Breast epithelium (tissue), 4 donors: ENCODE data around the gene STOML3. TPM values are rescaled to one million over a fixed set of nuclear protein-coding genes. Genes with fewer than 3 reads are reported as not detected.
"Not testable (repeated sequence)": the region's sequence is repeated elsewhere in the genome, so short reads cannot be mapped to it uniquely, and the experiment has no call there.

Experiments used
- DNase-seq, 2 donors: peaks; one replicate each; pipeline ENCODE4 v3.0.0-alpha.2; 2019; ENCODE audit warnings: low spot score in 2 of 2
- H3K27ac ChIP-seq, 2 donors: fragments of 200-600 bp; sonication (generic) in 1 of 2; one replicate each; pipeline ENCODE4 v1.5.1; 2016 to 2019; ENCODE audit warnings: mild to moderate bottlenecking in 1 of 2
- H3K27me3 ChIP-seq, 2 donors: fragments of 200-600 bp; sonication (generic) in 1 of 2; one replicate each; pipeline versions ENCODE4 v1.5.1 to v1.6.0; 2017 to 2019; ENCODE audit warnings: control low read depth in 1 of 2, mild to moderate bottlenecking in 1 of 2
- H3K36me3 ChIP-seq: fragments of 200-600 bp; one replicate; pipeline ENCODE4 v1.5.1; 2019
- H3K4me1 ChIP-seq, 2 donors: fragments of 200-600 bp; sonication (generic); one replicate each; pipeline ENCODE4 v1.5.1; 2016 to 2019; ENCODE audit warnings: control low read depth in 1 of 2
- H3K4me3 ChIP-seq, 3 donors: fragments of 200-600 bp; sonication (generic); 1 replicate in 2 of 3; 2 replicates in 1 of 3; pipeline ENCODE4 v1.5.1; 2016 to 2019; ENCODE audit warnings: mild to moderate bottlenecking in 3 of 3, moderate library complexity in 2 of 3
- H3K9me3 ChIP-seq, 2 donors: fragments of 200-600 bp; sonication (generic) in 1 of 2; one replicate each; pipeline ENCODE4 v1.5.1; 2016 to 2019; ENCODE audit warnings: control low read depth in 1 of 2
- POLR2A ChIP-seq: fragments of 450-650 bp; IDR thresholded peaks from one replicate; pipeline ENCODE4 v1.6.1; 2016; ENCODE audit warnings: antibody characterized with exemption, mild to moderate bottlenecking, moderate library complexity
- POLR2AphosphoS5 ChIP-seq, 3 donors: sonication (generic); formaldehyde crosslinking; IDR thresholded peaks; one replicate each; pipeline ENCODE4 v1.6.1; 2017; ENCODE audit warnings: antibody characterized with exemption in 3 of 3
- intact Hi-C: fragments of 100-400 bp; cut with DNase I; formaldehyde crosslinking; loops from one replicate; pipeline ENCODE4 v1.15.1; 2023; ENCODE audit warnings: low total_unique reads
- total RNA-seq, 3 donors: library from RNA; depleted of rRNA; stranded (reverse); fragments of >200 nt; gene quantifications; one replicate each; pipeline ENCODE4 v1.1.0, GENCODE V29; 2016
- TF ChIP-seq, protein P1 (sequence below), 3 donors: fragments of 450-650 bp; IDR thresholded peaks; one replicate each; pipeline ENCODE4 v1.5.1; 2016 to 2017; ENCODE audit warnings: antibody characterized with exemption in 3 of 3, mild to moderate bottlenecking in 3 of 3, moderate library complexity in 3 of 3

The STOML3 gene
- total RNA-seq, 3 donors from 2014 or later, result not detected

DNA sequence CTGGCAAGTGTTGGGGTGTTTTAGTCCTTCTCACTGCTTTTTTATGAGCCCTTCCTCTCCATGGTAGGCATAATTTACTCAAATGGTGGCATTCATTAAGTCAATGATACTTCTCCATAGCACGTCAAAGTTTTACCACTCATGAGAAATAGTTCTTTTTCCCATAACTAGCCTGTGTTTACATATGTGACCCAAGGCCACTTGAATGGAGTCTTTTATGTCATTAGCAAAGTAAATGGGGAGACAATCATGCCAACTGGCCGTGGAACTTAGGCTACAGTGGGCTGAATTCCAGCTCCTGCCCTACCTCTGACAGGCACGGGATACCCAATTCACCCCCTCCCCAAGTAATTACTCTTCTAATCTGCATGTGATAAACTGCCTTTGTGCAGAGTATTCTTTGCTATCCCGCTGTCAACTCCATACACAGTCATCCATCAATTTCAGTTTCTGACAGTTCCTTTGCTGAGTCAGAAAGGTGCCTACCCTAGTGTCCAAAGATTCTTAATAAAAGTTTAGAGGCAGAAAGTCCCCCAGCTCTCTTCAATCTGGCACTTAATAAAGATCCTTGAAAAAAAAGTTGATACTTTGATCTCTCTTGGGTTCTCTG lies 30.3 kb upstream of the STOML3 start:
- TF ChIP-seq POLR2AphosphoS5 (IDR thresholded peaks at IDR 0.05), result no peak
- TF ChIP-seq, protein P1, sequence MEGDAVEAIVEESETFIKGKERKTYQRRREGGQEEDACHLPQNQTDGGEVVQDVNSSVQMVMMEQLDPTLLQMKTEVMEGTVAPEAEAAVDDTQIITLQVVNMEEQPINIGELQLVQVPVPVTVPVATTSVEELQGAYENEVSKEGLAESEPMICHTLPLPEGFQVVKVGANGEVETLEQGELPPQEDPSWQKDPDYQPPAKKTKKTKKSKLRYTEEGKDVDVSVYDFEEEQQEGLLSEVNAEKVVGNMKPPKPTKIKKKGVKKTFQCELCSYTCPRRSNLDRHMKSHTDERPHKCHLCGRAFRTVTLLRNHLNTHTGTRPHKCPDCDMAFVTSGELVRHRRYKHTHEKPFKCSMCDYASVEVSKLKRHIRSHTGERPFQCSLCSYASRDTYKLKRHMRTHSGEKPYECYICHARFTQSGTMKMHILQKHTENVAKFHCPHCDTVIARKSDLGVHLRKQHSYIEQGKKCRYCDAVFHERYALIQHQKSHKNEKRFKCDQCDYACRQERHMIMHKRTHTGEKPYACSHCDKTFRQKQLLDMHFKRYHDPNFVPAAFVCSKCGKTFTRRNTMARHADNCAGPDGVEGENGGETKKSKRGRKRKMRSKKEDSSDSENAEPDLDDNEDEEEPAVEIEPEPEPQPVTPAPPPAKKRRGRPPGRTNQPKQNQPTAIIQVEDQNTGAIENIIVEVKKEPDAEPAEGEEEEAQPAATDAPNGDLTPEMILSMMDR (IDR thresholded peaks at IDR 0.05), result no peak
- TF ChIP-seq POLR2A, result no peak
- H3K36me3 ChIP-seq, result no peaks in the 10 kb centered on the region
- DNase-seq, result no peak
- H3K4me1 ChIP-seq, result no peaks in the 10 kb centered on the region
- no peak overlapping the region for H3K27ac ChIP-seq
- H3K4me3 ChIP-seq, result no peak overlapping the region
- H3K27me3 ChIP-seq, result no peaks in the 10 kb centered on the region
- intact Hi-C loops, result no loop called here
- no peaks in the 10 kb centered on the region for H3K9me3 ChIP-seq

DNA sequence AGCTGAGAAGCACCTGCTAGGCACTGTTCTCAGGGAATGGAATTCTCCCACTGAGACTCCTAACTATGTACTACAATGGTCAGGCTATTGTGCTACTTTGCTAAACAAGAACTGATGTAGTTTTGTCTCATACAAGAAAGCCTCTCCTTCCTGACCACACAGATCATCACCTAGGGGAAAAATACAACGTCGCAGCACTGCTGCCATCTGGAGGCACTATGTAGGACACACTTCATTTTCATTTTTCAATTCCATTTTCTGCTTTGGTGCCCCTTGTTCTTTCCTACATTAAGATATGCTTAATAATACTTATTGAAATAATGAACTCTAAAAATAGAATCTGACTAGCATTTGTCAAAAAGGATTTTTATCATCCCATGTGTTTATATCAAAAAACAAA lies 26.2 kb upstream of the STOML3 start:
- Histone ChIP-seq H3K27me3 (no peaks in the 10 kb centered on the region), H3K4me3 (no peak overlapping the region), H3K36me3 (peaks cover 8% of the 10 kb centered on the region), H3K4me1 (no peaks in the 10 kb centered on the region), H3K27ac (no peak overlapping the region), H3K9me3 (no peaks in the 10 kb centered on the region)
- intact Hi-C loops, result no loop called here
- TF ChIP-seq, protein P1 (IDR thresholded peaks at IDR 0.05), result peak in 1 of 3 donors; percentile 19
- TF ChIP-seq POLR2A (no peak), POLR2AphosphoS5 (IDR thresholded peaks at IDR 0.05) (no peak)
- DNase-seq, result no peak

DNA sequence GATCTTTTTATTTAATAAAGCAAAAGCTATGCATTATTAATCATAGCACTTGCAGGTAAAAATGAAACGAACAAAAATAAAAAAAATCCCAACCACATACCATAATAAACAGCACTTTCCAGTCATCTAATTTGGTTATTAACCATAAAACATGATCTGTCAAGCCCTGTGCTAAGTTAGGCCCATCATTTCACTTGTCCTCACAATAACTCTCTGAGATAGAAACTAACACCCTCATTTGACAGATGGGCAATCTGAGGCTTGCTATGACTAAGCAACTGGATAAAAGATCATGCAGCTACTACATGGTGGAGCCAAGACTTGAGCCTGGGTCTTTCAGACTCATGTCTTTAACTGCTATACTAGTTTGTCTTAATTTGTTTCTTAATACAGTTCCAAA lies 25.5 kb upstream of the STOML3 start:
- intact Hi-C loops, result no loop called here
- H3K4me1 ChIP-seq, result no peaks in the 10 kb centered on the region
- H3K27ac ChIP-seq, result no peak overlapping the region
- peaks cover 10% of the 10 kb centered on the region for H3K36me3 ChIP-seq
- no peak for DNase-seq
- H3K9me3 ChIP-seq, result no peaks in the 10 kb centered on the region
- no peak overlapping the region for H3K4me3 ChIP-seq
- no peaks in the 10 kb centered on the region for H3K27me3 ChIP-seq
- no peak for TF ChIP-seq POLR2AphosphoS5 (IDR thresholded peaks at IDR 0.05)
- TF ChIP-seq, protein P1 (IDR thresholded peaks at IDR 0.05), result no peak
- TF ChIP-seq POLR2A, result no peak

DNA sequence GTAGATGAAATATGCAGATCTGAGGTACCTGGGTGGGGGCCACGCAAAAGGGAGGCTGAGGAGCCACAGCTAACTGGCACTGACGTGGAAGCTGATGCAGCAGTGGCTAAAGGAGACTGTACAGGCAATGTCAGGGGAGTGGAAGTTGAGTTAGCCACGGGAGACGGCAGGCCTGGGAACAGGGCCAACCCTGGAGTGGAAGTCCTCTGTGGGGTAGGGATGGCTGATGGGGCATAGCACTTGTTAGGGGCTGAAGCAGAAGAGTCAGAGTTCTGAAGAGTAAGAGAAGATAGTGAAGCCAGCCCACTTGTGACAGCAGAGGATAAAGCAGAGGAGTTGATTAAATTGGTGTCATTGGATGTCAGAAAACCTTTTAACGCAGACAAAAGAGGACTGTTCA lies 22.8 kb upstream of the STOML3 start:
- intact Hi-C loops, result no loop called here
- H3K27ac ChIP-seq, result no peak overlapping the region
- H3K27me3 ChIP-seq, result no peaks in the 10 kb centered on the region
- no peaks in the 10 kb centered on the region for H3K9me3 ChIP-seq
- no peaks in the 10 kb centered on the region for H3K4me1 ChIP-seq
- peaks cover 10% of the 10 kb centered on the region for H3K36me3 ChIP-seq
- DNase-seq, result no peak
- TF ChIP-seq POLR2A (no peak), POLR2AphosphoS5 (IDR thresholded peaks at IDR 0.05) (no peak)
- TF ChIP-seq, protein P1 (IDR thresholded peaks at IDR 0.05), result no peak
- no peak overlapping the region for H3K4me3 ChIP-seq

DNA sequence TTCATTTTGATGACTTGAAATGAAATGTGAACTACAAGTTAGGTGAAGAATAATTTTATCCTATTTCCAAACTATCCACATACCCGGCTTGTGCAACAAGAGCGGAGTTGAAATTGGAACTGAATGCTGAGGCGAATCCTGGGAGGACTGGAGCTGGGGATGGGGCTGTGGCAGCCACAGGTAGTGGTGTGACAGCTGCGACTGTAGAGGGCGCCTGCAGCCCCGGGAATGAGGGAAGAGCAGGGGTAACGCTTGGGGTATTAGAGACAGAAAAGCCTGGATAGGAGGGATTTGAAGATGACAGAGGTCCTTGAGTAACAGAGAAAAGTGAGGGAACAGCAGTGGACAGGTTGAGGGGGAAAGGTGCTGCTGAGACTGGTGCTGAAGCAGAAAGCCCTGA lies 22.0 kb upstream of the STOML3 start:
- H3K9me3 ChIP-seq, result no peaks in the 10 kb centered on the region
- TF ChIP-seq POLR2AphosphoS5 (IDR thresholded peaks at IDR 0.05) (no peak), POLR2A (no peak)
- TF ChIP-seq, protein P1 (IDR thresholded peaks at IDR 0.05), result no peak
- no peak for DNase-seq
- peaks cover 10% of the 10 kb centered on the region for H3K36me3 ChIP-seq
- H3K4me1 ChIP-seq, result no peaks in the 10 kb centered on the region
- H3K27ac ChIP-seq, result no peak overlapping the region
- no peak overlapping the region for H3K4me3 ChIP-seq
- intact Hi-C loops, result no loop called here
- no peaks in the 10 kb centered on the region for H3K27me3 ChIP-seq

DNA sequence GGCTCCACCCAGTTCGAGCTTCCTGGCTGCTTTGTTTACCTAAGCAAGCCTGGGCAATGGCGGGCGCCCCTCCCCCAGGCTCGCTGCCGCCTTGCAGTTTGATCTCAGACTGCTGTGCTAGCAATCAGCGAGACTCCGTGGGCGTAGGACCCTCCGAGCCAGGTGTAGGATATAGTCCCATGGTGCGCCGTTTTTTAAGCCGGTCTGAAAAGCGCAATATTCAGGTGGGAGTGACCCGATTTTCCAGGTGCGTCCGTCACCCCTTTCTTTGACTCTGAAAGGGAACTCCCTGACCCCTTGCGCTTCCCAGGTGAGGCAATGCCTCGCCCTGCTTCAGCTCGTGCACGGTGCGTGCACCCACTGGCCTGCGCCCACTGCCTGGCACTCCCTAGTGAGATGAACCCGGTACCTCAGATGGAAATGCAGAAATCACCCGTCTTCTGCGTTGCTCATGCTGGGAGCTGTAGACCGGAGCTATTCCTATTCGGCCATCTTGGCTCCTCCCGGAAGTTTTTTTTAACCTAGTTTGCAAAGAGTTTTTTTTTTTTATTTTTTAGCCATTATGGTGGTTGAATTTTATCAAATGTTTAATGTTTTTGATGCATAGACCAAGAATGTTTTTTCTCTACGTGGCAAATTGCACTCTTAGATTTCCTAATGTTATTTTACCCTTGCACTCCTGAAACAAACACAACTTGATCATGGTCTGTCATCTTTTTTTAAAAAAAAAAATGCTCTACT lies 15.9 kb upstream of the STOML3 start:
- H3K4me3 ChIP-seq, H3K27ac ChIP-seq, DNase-seq, H3K27me3 ChIP-seq, H3K9me3 ChIP-seq, H3K36me3 ChIP-seq, H3K4me1 ChIP-seq, intact Hi-C loops: not testable (repeated sequence)
